ENCODE results near the gene ZBTB45.

DNA sequence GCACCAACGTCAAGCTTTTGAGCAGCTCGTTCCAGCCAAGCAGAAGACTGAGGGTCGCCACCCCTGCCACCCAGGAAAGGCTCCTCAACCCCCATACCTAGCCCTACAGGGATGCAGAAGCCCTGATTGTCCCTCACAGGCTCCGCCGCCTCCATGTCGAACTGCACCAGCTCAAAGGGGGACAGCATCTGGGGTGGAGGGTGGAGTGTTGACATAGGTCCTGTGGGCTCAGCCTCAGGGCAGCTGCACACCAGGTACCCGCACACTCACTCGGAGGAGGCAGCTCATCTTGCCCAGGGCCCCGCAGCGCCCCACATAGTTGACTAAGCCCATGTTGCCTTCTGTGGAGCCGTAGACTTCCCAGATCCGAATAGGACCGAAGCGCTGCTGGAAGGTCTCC lies 19.4 kb downstream of the ZBTB45 start:
- TF ChIP-seq CTCF (IDR thresholded peaks at IDR 0.05) (no peak), POLR2A (IDR thresholded peaks at IDR 0.05) (no peak)
